Activated gamma-delta T cell treated with anti-CD3 and anti-CD28 coated beads, Interleukin-2, amount 50 U/mL, for 16 hours (primary cell): ENCODE results near the gene CDC42BPG.

ENCODE experiments used
- DNase-seq: peaks from one replicate; pipeline ENCODE4 v3.0.0-alpha.2; 2020; ENCODE audit warnings: low read depth

Gene CDC42BPG

GRCh38 chr11:64878494-64879243 lies 34.2 kb upstream of the CDC42BPG start, which contains the start of gene EHD1:
Gene EHD1, minus strand, starts transcription at chr11:64878621. Its CDS starts 157 bp downstream, at chr11:64878464.
- DNase-seq: peak; percentile 100

GRCh38 chr11:64878223-64878493 lies 33.7 kb upstream of the CDC42BPG start:
- DNase-seq: no peak

- no peak for DNase-seq
Observed at GRCh38 chr11:64877390-64878222, 33.2 kb upstream of the CDC42BPG start.

- DNase-seq: no peak
Observed at GRCh38 chr11:64876835-64877341, 32.4 kb upstream of the CDC42BPG start.

- DNase-seq: no peak
Observed at GRCh38 chr11:64876229-64876750, 31.8 kb upstream of the CDC42BPG start.

GRCh38 chr11:64875369-64876228 lies 31.1 kb upstream of the CDC42BPG start:
- no peak for DNase-seq

- DNase-seq: no peak
Observed at GRCh38 chr11:64874308-64875240, 30.1 kb upstream of the CDC42BPG start.

GRCh38 chr11:64872790-64873488 lies 28.5 kb upstream of the CDC42BPG start:
- no peak for DNase-seq

- no peak for DNase-seq
Observed at GRCh38 chr11:64871492-64871891, 27.0 kb upstream of the CDC42BPG start.

GRCh38 chr11:64870893-64871466 lies 26.5 kb upstream of the CDC42BPG start:
- DNase-seq: no peak

GRCh38 chr11:64870176-64870892 lies 25.9 kb upstream of the CDC42BPG start:
- DNase-seq: no peak

- DNase-seq: no peak
Observed at GRCh38 chr11:64869571-64870175, 25.2 kb upstream of the CDC42BPG start.

- DNase-seq: no peak
Observed at GRCh38 chr11:64868904-64869570, 24.6 kb upstream of the CDC42BPG start.

GRCh38 chr11:64867748-64868462 lies 23.5 kb upstream of the CDC42BPG start:
- no peak for DNase-seq

- DNase-seq: no peak
Observed at GRCh38 chr11:64866173-64866491, 21.7 kb upstream of the CDC42BPG start.

- DNase-seq: no peak
Observed at GRCh38 chr11:64865286-64866172, 21.1 kb upstream of the CDC42BPG start.
